Neural progenitor cell (in vitro differentiated cells): Measurements from ENCODE around the gene MARVELD2.
"Not testable (repeated sequence)": the region's sequence is repeated elsewhere in the genome, so short reads cannot be mapped to it uniquely, and the experiment has no call there.

Source experiments
- CTCF ChIP-seq: fragments of 200-600 bp; sonication (generic); IDR thresholded peaks from 2 replicates; pipeline ENCODE4 v1.5.1; 2017; ENCODE audit warnings: antibody characterized with exemption, mild to moderate bottlenecking
- EZH2 ChIP-seq: fragments of 200-600 bp; sonication (generic); IDR thresholded peaks from 2 replicates; pipeline ENCODE4 v1.6.1; 2017; ENCODE audit warnings: antibody characterized with exemption, mild to moderate bottlenecking, moderate library complexity
- EZH2phosphoT487 ChIP-seq: fragments of 200-600 bp; sonication (generic); IDR thresholded peaks from 2 replicates; pipeline ENCODE4 v1.6.1; 2017; ENCODE audit warnings: antibody characterized with exemption

- TF ChIP-seq CTCF, EZH2, EZH2phosphoT487: not testable (repeated sequence)
Measured at GRCh38 chr5:69472535-69473143, 57.7 kb downstream of the MARVELD2 start.
